Measurements from ENCODE around the gene BABAM2. TPM values are rescaled to one million over a fixed set of nuclear protein-coding genes. Genes with fewer than 3 reads are reported as not detected.

BABAM2 gene
- total RNA-seq, 2 experiments from 2014 or later, result 19.7 to 33.2 TPM

GRCh38 chr2:28313220-28313784 is 422.8 kb downstream of the BABAM2 start:
- ChIA-PET POLR2A (no interaction called here), CTCF (ENCODE audit: unreplicated experiment) (no interaction called here)
- Histone ChIP-seq H3K36me3 (ENCODE audit: insufficient read depth, low read length) (no peaks in the 10 kb centered on the region), H3K79me2 (ENCODE audit: insufficient read depth, low read depth, low read length) (no peaks in the 10 kb centered on the region), H3K4me2 (ENCODE audit: low read length) (no peak overlapping the region), H3K9me2 (ENCODE audit: insufficient read depth, low read length) (no peaks in the 10 kb centered on the region), H3K9me3 (ENCODE audit: low read length) (no peaks in the 10 kb centered on the region), H4K20me1 (ENCODE audit: insufficient read depth, low read length) (no peaks in the 10 kb centered on the region), H3K4me3 (ENCODE audit: low read depth, low read length, poor library complexity, severe bottlenecking) (no peak overlapping the region), H3K4me1 (ENCODE audit: insufficient read depth, low read length, poor library complexity, severe bottlenecking) (no peaks in the 10 kb centered on the region), H2AFZ (ENCODE audit: low read length) (no peak overlapping the region), H3K27ac (ENCODE audit: low read depth, low read length, poor library complexity, severe bottlenecking) (no peak overlapping the region)
- TF ChIP-seq EZH2phosphoT487 (IDR thresholded peaks at IDR 0.05; ENCODE audit: borderline replicate concordance, low read depth, low read length), result no peak
- TF ChIP-seq CTCF (conservative IDR thresholded peaks at IDR 0.05; ENCODE audit: low read length), result no peak
- DNase-seq (ENCODE audit: low spot score), result no peak
- intact Hi-C loops (cut with micrococcal nuclease; ENCODE audit: unreplicated experiment), result no loop called here
- BruUV-seq (replicated peaks), result no TSS peak

DNA sequence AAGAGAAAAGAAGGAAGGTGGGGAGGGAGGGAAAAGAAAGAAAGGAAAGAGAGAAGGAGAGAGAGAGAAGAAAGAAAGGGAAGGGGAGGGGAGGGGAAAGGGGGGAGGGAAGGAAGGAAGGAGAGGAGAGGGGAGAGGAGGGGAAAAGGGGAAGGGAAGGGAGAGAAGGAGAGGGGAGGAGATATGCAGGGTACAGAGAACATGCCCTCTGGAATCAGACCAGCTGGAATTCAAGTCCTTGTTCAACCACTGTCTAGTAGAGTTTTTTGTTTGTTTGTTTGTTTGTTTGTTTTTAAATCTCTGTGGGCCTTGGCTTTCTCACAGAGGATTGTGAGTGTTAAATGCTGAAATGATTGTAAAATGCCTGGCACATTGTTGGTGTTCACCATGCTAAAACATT is 424.4 kb downstream of the BABAM2 start:
- no TSS peak for BruUV-seq (replicated peaks)
- Histone ChIP-seq H3K4me3 (ENCODE audit: low read depth, low read length, poor library complexity, severe bottlenecking) (no peak overlapping the region), H3K27ac (ENCODE audit: low read depth, low read length, poor library complexity, severe bottlenecking) (no peak overlapping the region), H3K9me2 (ENCODE audit: insufficient read depth, low read length) (no peaks in the 10 kb centered on the region), H3K4me1 (ENCODE audit: insufficient read depth, low read length, poor library complexity, severe bottlenecking) (no peaks in the 10 kb centered on the region), H2AFZ (ENCODE audit: low read length) (no peak overlapping the region), H3K4me2 (ENCODE audit: low read length) (no peak overlapping the region), H3K9me3 (ENCODE audit: low read length) (no peaks in the 10 kb centered on the region), H3K36me3 (ENCODE audit: insufficient read depth, low read length) (no peaks in the 10 kb centered on the region), H4K20me1 (ENCODE audit: insufficient read depth, low read length) (no peaks in the 10 kb centered on the region), H3K79me2 (ENCODE audit: insufficient read depth, low read depth, low read length) (no peaks in the 10 kb centered on the region)
- intact Hi-C loops (cut with micrococcal nuclease; ENCODE audit: unreplicated experiment), result no loop called here
- no peak for DNase-seq (ENCODE audit: low spot score)
- TF ChIP-seq CTCF (conservative IDR thresholded peaks at IDR 0.05; ENCODE audit: low read length) (no peak), EZH2phosphoT487 (IDR thresholded peaks at IDR 0.05; ENCODE audit: borderline replicate concordance, low read depth, low read length) (no peak)
- CTCF ChIA-PET (ENCODE audit: unreplicated experiment), result no interaction called here
- POLR2A ChIA-PET, result no interaction called here

DNA sequence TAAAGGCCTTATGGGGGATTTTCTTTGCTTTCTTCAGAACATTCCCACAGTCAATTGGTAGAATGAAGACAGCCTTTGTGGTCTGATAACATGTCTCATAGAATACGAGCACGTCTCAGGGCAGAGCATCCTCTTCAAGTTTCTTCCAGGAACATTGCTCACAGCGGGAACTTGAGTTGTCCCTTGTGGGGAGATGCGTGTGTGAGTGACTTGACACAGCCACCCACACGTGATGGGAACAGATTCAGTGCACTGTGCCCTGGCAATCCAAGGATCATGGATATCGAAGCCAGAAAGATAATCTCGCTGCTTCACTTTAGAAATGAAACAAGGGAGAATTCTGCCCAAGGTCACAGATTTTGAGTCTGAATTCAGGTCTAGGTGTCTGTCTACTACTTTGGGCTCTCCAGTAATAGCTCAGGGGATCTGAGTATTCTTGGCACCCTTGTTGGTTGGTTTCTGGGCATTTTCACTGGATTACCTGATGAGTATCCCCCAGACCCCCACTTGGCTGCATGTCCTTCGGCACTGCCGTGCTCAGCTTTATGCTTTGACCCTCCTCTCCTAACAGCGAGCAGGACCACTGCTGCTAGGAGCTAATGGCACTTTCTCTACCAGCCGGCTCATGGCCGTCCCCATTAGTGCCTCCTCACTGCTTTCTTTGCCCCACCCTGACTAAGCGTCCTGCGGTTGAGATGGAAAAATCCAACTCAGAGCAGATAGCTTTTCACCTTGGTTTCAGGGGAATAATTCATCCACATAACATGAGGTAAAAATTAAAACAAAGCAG is 426.2 kb downstream of the BABAM2 start:
- Histone ChIP-seq H2AFZ (ENCODE audit: low read length) (no peak overlapping the region), H3K4me3 (ENCODE audit: low read depth, low read length, poor library complexity, severe bottlenecking) (no peak overlapping the region), H3K79me2 (ENCODE audit: insufficient read depth, low read depth, low read length) (no peaks in the 10 kb centered on the region), H3K36me3 (ENCODE audit: insufficient read depth, low read length) (no peaks in the 10 kb centered on the region), H3K27ac (ENCODE audit: low read depth, low read length, poor library complexity, severe bottlenecking) (no peak overlapping the region), H3K4me1 (ENCODE audit: insufficient read depth, low read length, poor library complexity, severe bottlenecking) (no peaks in the 10 kb centered on the region), H3K9me3 (ENCODE audit: low read length) (no peaks in the 10 kb centered on the region), H3K9me2 (ENCODE audit: insufficient read depth, low read length) (no peaks in the 10 kb centered on the region), H4K20me1 (ENCODE audit: insufficient read depth, low read length) (no peaks in the 10 kb centered on the region), H3K4me2 (ENCODE audit: low read length) (no peak overlapping the region)
- ChIA-PET POLR2A (interaction anchor here (0.9 kb wide), 1 partner anchor 37 kb away, joined by 3 read pairs; no protein-coding TSS in a partner anchor), CTCF (ENCODE audit: unreplicated experiment) (no interaction called here)
- TF ChIP-seq EZH2phosphoT487 (IDR thresholded peaks at IDR 0.05; ENCODE audit: borderline replicate concordance, low read depth, low read length) (no peak), CTCF (conservative IDR thresholded peaks at IDR 0.05; ENCODE audit: low read length) (no peak)
- BruUV-seq (replicated peaks), result no TSS peak
- intact Hi-C loops (cut with micrococcal nuclease; ENCODE audit: unreplicated experiment), result no loop called here
- no peak for DNase-seq (ENCODE audit: low spot score)
